Right renal cortex interstitium (tissue), 3 donors: ENCODE measurements around the gene CTNNA1. TPM values are rescaled to one million over a fixed set of nuclear protein-coding genes. Genes with fewer than 3 reads are reported as not detected.
"Not testable (repeated sequence)": the region's sequence is repeated elsewhere in the genome, so short reads cannot be mapped to it uniquely, and the experiment has no call there.

Source experiments
- DNase-seq, 3 donors: peaks; one replicate each; pipeline ENCODE4 v3.0.0-alpha.2; 2013; ENCODE audit warnings: low read depth in 3 of 3, low spot score in 2 of 3
- polyA plus RNA-seq, 3 donors: library from polyadenylated mRNA; unstranded; fragments of 120-200 nt; gene quantifications; one replicate each; pipeline ENCODE4 v1.2.1, GENCODE V29; 2013; ENCODE audit not compliant: insufficient read length in 3 of 3

The CTNNA1 gene
- polyA plus RNA-seq, 3 donors: 380 to 411 (median 404) TPM

DNA sequence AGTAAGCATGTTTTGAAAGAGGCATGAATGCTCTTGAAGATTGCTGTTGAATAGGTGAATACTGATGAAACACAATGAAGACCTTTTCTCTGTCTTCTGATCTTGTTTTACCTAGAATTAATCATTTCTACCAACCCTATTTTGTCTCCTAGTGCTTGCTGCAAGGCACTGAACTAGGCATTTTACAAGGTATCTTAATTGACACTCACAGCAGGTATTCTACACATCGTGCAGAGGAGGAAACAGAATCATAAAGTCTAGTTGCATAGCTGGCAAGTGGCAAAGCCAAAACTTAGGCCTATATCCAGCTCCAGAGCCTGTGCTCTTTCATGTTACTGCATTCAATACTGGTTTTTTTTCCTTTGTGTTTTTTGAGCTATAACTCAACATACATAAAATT, 50.7 kb downstream of the CTNNA1 start:
- DNase-seq: no peak

DNA sequence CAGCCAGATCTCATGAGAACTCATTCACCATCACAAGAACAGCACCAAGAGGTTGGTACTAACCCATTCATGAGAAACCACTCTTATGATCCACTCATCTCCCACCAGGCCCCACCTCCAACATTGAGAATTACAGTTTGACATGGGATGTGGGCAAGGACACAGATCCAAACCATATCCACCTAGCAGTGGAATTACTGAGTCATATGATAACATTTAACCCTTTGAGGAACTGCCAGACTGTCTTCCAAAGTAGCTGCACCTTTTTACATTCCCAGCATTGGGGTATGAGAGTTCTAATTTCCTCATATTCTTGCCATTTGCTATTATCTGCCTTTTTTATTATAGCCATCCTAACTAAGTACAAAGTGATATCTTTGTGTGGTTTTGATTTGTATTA, 51.9 kb downstream of the CTNNA1 start:
- no peak for DNase-seq

DNA sequence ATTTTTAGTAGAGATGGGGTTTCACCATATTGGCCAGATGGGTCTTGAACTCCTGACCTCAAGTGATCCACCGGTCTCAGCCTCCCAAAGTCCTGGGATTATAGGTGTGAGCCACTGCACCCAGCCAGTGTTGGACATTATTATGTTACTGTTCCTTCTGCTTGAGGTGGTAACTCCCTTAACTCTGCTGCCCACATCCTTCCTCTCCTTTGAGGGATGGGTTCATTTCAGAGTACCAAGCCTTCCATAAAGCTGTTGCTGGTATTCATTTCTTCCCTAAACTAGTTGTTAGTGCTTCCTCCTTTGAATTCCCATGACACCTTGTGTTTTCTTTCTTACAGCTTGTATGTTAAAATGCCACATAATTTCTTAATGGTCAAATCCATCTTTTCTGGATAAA, 54.0 kb downstream of the CTNNA1 start:
- DNase-seq: no peak

DNA sequence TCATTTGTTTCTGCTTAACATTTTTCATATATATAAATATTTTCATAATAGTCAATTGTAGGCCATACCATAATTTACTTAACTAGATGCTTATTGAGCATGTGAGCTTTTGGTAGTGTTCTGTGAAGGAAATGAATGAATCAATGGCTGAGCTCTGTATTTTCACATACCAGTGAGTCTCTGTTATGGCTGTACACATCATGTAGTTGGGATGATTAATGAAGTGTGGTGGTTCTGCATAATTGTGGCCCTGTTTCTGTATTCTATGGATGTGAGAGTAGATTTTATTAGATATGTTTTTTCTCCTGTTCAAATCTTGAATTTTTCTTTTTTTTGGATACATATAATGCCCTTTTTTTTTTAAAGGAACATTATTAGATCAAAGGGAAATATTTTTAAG, 56.2 kb downstream of the CTNNA1 start:
- no peak for DNase-seq

DNA sequence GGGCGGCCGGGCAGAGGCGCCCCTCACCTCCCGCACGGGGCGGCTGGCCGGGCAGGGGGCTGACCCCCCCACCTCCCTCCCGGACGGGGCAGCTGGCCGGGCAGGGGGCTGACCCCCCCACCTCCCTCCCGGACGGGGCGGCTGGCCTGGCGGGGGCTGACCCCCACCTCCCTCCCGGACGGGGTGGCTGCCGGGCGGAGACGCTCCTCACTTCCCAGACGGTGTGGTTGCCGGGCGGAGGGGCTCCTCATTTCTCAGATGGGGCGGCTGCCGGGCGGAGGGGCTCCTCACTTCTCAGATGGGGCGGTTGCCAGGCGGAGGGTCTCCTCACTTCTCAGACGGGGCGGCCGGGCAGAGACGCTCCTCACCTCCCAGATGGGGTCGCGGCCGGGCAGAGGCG, 57.6 kb downstream of the CTNNA1 start:
- not testable (repeated sequence) for DNase-seq

DNA sequence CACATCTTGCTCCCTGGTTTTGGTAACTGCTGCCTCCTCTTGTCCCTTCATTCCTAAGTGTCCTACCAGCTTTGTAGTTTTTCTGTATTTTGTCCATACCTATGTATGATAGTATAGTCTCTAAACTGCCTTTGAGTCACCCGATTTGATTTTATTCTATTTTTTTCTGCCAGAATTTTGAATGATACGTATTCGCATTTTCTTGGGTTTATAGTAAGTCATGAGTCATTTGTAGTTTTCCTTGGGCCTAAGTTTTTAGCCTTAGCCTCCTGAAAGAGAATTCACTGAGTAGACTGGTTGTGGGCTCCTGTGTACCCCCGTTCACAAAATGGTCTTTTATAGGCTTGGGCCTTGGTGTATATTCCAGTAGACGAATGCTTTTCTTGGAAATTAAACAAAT, 62.3 kb downstream of the CTNNA1 start:
- DNase-seq: no peak

DNA sequence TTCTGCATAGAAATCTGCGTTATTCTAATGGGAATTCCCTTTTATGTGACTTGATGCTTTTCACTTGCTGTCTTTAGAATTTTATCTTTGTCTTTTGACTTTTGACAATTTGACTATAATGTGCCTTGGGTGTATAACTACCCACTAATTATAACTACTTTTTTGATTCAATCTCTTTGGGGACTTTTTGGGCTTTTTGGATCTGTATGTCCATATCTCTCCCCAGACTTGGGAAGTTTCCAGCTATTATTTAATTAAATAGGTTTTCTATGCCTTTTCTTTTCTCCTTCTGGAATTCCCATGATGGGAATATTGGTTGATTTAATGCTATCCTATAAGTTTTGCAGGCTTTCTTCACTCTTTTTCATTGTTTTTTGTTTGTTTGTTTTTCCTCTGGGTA, 64.0 kb downstream of the CTNNA1 start:
- no peak for DNase-seq

DNA sequence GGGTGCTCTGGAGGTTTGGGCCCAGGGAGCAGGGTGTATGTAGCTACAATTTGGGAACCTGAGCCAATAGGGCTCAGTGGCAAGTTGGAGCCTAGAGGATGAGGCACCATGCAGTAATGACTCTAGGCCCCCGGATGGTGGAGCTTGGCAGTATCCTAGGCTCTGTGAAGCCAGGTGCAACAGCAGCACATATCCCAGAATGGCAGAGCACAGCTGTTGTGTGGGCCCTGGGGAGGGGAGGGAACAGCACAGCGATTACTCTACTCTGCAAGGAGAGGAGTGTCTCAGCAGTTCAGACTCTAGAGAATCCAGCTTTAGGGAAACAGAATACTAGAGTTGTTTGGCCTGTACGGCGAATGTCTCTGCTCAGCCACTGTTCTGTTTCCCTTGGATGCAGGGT, 65.9 kb downstream of the CTNNA1 start:
- no peak for DNase-seq

DNA sequence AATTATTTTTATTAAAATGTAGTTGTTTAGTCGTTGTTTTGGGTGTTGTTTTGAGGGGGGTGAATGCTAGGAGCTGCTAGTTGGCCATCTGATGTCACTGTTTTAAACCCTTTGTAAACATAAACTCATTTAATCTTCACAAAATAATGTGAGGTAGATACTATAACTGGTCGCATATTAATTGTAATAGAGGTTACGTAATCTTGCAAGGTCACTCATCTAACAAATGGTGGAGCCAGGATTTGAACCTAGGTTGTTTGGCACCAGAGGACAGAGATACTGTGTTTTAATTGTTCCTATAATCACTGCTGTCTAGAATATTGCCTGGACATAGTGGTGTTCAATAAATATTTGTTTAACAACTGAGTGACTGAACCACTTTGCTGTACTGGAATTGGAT, 67.5 kb downstream of the CTNNA1 start:
- DNase-seq: no peak

DNA sequence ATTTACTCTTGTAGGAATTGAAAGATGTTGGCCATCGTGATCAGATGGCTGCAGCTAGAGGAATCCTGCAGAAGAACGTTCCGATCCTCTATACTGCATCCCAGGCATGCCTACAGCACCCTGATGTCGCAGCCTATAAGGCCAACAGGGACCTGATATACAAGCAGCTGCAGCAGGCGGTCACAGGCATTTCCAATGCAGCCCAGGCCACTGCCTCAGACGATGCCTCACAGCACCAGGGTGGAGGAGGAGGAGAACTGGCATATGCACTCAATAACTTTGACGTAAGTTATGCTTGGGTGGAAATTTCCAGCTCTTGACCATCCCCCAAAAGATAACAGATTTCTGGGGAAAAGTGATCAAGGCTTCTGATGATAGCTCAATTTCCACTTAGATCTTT, 71.3 kb downstream of the CTNNA1 start:
- DNase-seq: no peak

DNA sequence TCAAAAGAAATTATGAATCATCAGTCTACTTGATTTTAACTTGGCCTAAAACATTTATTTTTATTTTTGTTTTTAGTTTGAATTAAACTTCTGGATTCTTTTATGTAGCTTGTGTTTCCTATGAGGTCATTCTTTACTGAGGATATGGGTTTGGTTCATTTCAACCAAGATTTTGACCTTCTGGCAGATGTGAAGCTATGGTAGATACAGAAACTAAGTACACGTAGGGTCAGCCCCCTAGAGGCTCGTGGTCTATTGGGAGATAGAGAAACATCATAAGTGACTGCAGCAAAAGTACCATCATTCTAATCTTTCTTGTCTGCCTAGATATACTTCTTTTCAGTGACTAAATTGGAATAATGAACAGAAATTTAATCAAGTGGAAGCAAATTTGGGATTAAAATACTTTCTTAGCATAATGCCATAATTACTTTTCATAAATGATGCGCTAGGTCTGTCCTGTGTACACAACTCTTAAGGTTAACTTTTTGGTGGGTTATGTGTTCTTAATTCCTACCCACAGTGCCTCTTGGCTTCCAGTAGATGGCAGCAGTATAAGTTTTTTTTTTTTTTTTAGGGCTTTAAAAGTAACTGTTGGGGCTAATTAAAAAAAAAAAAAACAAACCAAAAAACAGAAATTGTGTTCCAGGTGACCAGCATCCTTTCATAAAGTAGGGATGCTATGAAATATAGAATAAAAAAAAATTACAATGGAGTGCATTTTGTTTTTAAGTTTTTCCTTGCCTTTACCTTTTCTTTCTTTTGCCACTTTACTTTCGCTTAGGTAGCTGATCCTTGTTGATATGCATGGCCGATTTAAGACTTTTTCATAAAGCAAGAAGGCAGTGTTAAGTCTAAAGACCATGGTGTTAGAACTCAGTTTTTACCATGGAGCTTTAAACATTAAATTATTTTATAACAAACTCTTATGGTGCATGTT, 72.0 kb downstream of the CTNNA1 start:
- no peak for DNase-seq

DNA sequence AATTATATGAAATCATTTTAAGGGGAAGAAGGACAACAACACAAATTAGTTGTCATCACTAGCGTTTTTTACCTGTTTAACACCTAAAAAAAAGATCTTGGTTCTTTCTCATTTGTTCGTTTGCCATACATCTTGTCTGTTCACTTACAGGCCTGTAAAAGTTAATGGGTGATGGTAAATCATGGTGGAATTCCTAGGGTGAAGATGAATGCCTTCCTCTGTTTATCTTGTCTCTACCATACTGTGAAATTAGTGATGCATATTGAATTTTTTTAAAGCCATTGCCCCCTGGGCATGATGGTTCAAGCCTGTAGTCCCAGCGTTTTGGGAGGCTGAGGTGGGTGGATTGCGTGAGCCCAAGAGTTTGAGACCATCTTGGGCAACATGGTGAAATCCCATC, 75.3 kb downstream of the CTNNA1 start:
- DNase-seq: no peak

DNA sequence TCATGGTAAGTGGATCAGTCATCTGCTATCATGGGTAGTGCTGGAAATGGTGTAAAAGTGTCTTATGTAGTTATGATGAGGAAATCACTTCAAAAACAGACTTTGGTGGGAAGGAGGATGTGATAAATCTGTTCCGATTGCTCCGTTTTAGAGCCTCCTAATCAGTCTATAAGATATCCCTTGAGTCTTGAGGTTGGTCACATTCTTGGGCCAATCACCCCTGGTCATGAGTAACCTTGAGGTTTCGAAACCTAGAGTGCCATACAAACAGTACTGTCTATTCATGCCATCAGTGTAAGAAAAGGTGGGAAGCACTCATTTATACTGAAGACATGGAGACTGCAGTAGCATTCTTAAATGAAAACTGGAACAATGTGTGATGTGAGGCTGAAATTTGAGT, 76.1 kb downstream of the CTNNA1 start:
- DNase-seq: no peak

DNA sequence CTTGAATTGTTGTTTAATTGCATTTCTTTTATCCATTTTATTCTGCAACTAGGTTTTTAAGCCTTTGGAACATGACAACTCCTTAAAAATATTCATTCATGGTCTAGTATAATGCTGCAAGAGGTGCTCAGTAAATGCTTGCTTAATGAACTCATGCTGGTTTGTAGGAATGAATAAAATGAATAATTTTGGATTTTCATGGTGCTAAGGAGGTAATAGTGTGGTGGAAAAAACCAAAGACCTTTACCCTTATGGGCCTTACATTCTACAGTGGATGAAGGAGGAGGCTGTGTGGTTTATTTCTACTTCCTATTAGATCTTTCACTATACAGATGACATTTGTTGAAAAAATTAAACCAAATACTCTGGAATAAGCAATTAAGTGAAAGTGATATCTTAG, 78.5 kb downstream of the CTNNA1 start:
- no peak for DNase-seq

DNA sequence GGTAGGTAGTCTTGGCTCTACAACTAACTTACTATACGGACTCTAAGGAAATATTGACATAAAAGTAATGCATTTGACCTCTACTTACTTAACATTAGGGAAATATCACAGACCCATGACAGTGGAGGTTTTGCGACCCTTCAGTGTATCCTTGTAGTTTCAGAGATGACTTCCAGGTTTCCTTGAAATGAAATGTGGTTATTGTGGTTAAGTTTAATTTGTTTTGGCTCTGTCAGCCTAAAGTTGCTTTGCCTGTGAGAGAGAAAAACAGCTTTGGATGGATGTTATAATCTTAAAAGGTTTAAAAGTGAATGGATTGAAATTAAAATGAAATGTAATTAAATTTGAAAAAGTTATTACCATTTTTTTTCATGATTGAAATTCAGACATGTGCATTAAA, 79.0 kb downstream of the CTNNA1 start:
- DNase-seq: no peak

DNA sequence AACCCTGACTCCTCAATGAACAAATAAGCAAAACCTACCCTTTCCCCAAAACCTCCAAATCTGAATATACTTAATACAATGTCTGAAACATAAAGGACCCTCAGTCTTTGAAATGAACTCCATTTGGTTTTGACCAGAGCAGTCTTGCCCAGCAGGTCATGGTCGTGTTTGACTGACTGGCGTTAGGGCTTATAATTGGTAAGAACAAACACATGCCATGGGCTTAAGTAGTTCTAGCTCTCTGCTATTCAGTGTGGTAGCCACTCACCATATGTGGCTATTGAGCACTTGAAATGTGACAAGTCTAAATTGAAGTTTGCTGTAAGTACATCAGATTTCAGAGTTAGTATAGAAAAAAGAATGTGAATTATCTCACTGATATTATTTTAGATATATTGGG, 79.9 kb downstream of the CTNNA1 start:
- no peak for DNase-seq

DNA sequence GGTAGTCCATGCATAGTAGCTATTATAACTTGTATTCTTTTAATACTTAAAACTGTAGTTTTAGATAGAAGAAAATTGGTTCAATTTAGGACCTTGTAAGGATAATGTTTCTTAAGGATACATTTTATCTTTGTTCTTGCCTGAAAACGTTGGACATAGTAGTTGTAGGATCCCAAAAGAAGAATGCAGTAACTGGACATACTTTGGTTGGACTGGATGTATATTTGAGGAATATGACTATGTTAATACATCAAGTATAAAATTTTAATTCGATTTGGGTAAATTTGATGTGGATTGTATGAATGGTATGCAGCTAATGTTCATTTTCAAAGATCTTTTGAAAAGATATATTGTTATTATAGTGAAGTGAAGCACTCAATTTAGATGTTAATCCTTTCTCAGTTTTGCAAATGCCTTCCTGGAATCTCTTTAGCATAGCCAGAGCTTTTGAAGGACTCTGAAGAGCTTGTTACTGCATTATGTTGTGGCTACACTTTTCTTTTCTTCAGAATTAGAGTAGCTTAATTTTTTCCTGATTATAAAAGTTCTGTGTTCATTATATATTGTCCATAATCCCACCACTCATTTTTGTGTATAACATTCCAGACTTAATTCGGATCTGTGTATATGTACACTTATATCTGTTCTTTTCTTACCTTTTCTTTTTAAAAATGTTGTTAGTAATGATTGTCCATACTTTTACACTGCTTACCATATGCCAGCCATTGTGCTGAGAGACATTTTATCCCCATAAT, 80.7 kb downstream of the CTNNA1 start:
- no peak for DNase-seq

DNA sequence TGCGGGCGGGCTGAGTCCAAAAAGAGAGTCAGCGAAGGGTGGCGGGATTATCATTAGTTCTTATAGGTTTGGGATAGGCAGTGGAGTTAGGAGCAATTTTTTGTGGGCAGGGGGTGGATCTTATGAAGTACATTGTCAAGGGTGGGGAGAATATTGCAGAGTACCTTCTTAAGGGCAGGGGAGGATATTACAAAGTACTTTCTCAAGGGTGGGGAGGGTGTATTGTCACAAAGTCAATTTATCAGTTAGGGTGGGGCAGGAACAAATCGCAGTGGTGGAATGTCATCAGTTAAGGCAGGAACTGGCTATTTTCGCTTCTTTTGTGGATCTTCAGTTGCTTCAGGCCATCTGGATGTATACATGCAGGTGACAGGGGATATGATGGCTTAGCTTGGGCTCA, 81.6 kb downstream of the CTNNA1 start:
- DNase-seq: not testable (repeated sequence)

DNA sequence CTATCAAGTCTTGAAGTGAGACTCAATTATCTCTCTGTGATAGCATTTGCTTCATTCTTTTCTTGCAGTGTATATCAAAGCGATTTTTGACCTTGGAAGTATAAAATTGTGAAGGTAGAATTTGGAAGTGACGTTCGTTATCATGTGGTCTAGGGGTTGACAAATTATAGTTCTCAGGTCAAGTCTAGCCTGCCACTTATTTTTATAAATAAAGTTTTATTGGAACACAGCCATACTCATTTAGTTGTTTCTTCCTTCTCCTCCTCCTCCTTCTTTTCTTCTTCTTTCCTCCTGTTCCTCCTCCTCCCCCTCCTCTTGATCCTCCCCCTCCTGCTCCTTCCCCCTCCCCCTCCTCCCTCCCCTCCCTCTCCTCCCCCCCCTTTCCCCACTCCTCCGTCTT, 83.9 kb downstream of the CTNNA1 start:
- no peak for DNase-seq

DNA sequence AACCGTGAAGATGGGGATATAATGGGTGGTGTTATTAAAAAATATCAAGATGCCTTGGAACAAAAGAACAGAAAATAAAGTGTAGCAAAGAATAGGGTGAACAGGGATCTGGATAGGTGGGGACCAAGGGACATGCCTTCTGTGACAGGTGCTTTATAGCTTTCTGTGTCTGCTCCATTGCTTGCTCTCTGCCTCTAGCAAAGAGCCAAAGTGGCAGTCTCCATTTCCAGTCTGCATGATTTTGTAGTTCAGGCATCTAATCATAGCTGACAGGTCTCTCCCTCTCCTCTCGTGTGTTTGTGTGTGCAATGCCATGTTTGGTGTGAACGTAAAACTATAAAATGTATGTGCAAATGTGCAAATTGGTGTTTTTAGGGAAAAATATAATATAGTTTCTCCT, 86.9 kb downstream of the CTNNA1 start:
- no peak for DNase-seq

DNA sequence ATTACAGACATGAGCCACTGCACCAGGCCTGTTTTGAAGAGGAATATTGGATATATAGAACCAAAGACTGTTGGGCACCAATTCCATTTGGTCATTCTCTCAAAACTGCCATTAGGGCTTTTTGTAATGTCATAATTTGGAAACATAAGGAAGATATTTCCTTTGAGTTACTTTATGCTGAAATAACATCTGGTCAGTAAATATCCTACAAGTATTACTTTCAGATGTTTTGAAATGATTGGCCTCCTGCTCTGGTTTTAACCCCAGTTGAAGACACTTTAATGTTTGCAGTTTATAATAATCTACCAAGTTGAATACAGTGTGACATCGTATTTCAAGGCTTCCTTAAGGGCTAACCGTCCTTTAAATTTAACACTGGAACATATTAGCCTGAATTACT, 88.3 kb downstream of the CTNNA1 start:
- DNase-seq: no peak
